ENCODE data around the gene TEF.
A peak's percentile ranks its signal among the peaks of the same experiment; 100 is the strongest.
"Not testable (repeated sequence)": the region's sequence is repeated elsewhere in the genome, so short reads cannot be mapped to it uniquely, and the experiment has no call there.

Gene TEF

DNA sequence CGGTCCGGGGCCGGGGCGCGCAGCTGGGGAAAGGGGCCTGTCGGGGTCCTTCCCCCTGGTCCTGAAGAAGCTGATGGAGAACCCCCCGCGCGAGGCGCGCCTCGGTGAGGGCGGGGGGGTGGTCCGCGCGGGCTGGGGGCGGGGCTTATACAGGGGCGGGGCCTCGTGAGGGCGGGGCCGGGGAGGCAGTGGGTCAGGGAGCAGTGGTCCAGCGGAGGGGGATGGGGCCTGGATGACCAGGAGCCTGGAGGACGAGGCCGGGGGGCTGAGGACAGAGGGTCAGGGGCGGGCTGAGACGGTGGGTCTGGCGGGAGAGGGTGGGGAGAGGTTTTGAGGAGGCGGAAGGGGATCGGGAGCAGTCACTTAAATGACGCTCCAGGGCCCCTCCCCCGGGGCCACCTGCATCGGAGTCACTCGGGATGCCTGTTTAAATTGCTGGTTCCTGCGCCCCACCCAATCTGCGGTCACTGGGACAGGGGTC is 396 bp downstream of the TEF start:
- no peak for DNase-seq (ENCODE audit: low read depth in 2 of 2)

DNA sequence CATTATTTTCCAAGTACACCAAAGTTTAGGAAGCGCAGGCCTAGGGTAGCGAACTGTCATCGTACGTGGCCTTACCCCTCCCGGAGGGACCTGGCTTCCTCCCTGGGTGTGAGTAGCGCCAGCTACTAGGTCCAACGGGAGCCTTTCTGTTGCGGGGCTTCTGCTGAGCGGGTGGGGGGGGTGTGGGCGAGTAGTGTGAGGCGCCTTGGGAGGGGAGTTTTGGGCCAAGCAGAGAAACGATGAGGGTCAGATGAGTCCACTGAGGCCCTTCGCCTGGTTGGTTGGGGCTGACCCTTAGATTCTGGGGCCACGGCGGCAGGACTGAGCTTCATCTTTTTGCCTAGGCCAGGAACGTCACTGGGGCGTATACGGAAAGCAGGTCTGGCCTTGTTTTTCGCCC is 868 bp downstream of the TEF start:
- no peak for DNase-seq (ENCODE audit: low read depth in 2 of 2)

DNA sequence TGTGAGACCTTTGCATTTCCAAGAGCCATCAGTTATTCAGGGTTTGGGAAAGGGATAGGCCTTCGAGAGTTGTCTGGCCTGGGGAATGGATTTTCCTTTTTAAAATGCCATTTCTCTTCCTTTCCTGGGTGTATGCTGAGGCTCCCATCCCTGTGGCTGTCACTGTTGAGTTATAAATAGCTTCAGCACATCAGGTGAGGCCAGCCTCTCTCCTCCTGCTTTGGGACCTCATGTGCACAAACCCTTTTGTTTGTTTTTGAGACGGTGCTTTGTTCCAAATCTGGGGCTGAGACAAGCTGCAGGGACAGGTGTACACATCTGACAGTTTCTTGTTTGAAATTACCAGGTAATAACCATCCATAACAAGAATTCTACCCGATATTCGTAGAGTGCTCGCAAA is 1.3 kb downstream of the TEF start:
- no peak for DNase-seq (ENCODE audit: low read depth in 2 of 2)

DNA sequence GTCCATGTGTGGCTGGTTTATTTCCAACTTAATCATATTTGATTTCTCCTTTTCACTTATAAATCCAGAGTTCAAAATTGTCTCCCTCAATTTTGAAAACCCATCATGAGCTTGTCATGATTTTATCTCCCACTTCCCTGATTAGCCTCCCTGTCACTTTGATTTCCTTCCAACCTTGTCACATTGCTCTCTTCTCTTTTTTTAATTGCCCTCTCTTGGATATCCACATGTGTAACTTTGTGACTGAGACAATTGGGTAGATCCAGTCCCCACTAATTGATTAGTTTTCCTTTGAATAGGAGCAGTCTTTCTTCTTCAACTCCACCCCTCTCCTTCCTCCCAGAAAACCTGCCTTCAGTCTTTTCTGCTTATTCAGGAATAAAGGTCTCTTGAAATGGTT is 2.4 kb downstream of the TEF start:
- DNase-seq (ENCODE audit: low read depth in 2 of 2) = no peak

DNA sequence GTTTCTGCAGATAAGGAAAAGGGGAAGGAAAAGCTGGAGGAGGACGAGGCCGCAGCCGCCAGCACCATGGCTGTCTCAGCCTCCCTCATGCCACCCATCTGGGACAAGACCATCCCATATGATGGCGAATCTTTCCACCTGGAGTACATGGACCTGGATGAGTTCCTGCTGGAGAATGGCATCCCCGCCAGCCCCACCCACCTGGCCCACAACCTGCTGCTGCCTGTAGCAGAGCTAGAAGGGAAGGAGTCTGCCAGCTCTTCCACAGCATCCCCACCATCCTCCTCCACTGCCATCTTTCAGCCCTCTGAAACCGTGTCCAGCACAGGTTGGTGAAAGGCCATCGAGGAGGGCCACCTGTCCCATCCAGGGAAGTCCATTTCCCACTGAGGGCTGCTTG is 5.6 kb downstream of the TEF start:
- no peak for DNase-seq (ENCODE audit: low read depth in 2 of 2)

DNA sequence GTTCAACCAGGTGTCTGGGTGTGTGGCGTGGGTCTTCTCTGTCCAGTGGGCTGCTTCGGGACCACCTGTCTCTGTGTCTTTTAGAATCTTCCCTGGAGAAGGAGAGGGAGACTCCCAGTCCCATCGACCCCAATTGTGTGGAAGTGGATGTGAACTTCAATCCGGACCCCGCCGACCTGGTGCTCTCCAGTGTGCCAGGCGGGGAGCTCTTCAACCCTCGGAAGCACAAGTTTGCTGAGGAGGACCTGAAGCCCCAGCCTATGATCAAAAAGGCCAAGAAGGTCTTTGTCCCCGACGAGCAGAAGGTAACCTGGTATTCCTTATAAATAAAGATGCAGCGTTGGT is 12.2 kb downstream of the TEF start:
- no peak for DNase-seq (ENCODE audit: low read depth in 2 of 2)

DNA sequence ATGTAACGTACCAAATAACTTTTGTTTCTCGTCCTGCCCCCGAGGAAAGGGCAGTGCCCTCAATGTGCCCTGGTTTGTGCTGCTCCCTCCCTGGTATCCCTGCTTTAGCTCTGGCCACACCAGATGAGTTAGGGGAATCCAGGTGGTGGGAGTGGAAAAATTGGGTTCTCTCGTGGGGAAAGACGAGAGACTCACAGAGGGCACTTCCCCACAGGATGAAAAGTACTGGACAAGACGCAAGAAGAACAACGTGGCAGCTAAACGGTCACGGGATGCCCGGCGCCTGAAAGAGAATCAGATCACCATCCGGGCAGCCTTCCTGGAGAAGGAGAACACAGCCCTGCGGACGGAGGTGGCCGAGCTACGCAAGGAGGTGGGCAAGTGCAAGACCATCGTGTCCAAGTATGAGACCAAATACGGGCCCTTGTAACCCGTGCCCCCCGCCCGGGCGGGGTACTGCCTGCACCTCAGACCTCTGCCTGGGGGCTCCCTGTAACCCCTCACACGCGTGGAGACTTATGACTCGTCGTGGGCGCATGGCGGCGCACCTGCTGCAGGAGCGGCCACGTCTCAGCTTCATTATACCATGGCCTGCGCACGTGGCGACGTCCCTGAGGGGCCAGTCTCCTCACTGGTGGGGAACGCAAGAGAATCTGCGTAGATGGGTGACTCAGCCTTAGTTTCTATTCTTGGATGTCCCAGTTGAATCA is 13.9 kb downstream of the TEF start:
- no peak for DNase-seq (ENCODE audit: low read depth in 2 of 2)

DNA sequence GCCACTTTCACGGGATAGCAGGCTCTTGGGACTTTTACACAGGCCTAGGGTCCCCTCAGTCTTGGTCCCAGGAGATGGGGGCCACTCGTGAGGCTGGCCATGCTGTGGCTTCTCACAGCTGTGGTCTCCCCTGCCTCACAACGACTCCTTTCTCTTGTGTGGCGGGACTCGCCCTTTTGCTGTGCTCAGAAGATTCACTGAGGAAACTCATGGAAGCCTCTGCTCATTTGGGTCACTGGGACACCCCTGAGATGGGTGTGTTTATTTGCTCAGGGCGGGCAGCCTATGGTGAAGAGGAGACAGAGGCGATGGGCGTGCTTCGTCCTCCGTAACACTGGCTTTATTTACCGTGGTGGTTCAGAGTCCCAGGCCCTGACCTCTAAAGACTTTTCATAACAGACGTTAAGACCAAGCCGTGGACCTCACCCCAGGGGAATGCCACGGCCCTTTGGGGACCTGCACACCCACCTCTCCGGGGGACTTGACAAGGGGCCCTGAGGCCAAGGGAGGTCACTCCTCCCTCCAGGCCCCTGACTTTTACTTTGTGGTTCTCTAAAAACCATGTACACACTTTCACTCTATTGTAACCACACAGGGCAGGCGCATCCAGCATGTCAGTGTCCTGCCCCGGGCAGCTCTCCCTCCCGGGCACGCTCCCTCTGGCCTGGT is 15.5 kb downstream of the TEF start:
- no peak for DNase-seq (ENCODE audit: low read depth in 2 of 2)

DNA sequence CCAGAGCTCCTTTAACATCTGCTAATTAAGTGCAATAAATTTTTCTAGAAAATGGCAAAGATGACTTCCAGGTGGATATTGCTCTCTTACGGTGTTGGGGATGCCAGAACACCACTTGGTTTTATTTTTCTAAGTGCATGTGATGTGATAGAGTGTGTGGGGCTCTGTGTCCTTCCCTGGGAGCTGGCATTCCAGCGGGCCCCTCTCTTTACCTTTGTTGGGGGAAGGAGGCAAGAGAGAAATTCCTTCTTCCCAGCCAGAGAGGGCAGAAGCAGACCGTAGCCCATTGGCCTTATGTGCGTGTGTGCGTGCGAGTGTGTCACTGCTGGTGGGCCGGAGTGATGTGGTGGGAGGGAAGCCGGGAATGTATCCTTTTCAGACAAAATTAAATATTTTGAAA is 17.2 kb downstream of the TEF start:
- DNase-seq (ENCODE audit: low read depth in 2 of 2) = no peak

DNA sequence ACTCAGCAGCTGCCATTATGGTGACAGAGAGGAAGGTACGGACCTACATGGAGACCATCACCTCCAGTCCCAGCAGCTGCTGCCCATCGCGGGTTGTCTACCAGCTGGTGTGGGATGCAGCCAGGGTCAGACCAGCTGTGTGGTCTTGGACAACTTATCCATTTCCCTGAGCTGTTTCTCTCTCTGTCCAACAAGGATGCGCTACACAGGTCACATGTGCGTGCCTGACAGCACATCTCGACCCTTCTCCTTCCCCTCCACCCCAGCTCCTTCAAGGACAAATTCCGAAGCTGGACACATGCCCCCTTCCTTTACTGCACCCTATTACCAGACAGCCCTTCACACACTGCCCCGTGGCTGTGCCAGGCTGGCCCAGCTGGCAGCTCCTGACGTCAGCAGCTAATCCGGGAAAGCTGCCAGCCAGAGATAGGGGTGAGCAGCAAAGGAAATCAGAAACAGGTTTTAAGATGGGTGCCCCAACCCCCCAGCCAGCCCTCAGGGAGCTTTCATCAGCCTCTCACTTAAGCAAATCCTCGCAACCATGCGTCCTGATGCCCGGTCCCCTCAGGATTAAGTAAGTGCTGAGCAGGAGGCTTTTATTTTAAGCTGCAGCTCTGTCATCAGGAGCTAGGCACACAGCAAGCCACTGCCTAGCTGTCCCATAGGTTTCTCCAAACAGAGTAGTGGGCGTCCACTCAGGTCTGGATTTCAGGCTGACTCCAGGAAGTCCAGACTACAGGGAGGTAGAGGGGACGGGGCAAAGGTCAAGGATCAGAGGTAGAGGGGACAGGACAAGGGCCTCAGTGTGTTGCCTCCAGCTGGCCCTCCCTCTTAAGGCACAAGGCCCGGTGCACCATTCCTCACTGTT is 20.3 kb downstream of the TEF start:
- peak; percentile 71 to 73 for DNase-seq (ENCODE audit: low read depth in 2 of 2)

DNA sequence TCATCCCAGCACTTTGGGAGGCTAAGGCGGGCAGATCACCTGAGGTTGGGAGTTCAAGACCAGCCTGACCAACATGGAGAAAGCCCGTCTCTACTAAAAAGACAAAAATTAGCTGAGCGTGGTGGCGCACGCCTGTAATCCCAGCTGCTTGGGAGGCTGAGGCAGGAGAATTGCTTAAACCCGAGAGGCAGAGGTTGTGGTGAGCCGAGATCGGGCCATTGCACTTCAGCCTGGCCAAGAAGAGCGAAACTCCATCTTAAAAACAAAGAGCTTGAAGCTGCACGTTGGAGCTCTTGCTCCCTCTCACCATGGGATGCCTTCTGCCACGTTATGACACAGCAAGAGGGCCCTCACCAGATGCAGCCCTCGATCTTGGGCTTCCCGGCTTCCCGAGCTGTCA is 21.1 kb downstream of the TEF start:
- DNase-seq (ENCODE audit: low read depth in 2 of 2) = not testable (repeated sequence)

DNA sequence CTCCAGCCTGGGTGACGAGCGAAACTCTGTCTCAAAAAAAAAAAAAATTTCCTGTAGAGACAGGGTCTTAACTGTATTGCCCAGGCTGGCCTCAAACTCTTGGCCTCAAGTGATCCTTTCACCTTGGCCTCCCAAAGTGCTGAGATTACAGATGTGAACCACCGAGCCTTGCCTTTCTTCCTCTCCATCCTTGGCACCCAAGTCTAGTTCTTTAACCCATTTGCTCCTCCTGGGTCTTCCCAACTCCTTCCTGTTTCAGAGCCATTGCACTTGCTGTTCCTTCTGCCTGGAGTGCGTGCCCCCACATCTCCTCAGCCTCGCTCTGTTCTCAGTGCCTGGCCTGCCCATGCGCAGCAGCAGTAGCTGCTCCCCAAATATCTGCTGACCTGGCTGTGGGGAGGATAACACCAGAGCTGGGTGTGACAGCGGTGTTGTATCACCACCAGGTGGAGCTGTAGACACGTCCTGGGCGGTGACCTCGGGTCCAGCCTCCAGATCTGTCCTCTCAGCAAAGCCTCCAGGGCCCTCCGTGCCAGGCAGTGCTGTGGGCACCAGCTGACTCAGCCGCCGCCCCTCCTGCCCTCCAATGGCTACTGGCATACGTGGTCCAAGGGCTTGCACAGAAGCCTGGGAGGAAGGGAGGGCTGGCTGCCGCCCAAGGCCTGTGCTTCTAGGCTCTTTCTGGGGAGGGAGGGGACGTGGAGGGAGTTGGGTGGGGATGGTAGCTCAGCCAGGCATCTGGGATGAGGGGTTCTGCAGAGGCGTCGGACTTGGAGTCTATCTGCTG is 22.0 kb downstream of the TEF start:
- peak; percentile 46 to 55 for DNase-seq (ENCODE audit: low read depth in 2 of 2)

DNA sequence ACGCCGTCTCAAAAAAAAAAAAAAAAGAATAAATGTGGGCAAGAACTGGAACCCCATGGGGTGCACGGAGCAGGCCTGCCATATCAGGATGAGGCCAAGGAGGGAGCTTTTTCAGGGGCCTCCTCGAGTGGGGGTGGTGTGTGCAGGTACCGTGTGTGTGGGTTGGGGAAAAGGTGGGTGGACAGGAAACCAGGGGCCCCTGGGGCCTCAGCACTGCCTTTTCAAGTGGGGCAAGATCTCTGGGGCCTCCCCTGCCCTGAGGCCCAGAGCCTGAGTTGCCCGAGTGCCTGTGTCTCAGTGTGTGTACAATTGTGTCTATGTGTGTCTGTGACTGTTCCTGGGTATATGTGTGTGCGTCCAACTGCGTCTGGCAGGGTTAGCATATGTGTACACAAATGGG is 23.8 kb downstream of the TEF start:
- DNase-seq (ENCODE audit: low read depth in 2 of 2) = no peak

DNA sequence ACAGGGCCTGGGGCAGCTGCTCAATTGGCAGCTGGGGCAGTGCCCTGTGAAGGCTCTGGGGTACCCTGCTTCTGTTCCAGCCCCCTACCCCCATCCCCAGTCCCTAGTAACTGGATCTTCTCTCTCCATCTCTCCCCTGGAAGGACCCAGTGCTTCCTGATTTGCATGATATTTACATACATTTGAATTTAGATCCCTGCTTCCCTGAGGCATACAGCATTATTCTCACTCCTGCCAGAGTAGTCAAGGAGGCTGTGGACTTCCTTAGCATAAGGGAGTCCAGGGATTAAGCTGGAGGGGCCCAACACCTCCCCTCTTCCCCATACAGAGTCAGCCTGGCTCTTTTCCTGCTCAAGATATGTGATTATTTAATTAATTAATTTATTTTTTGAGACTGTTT is 24.7 kb downstream of the TEF start:
- no peak for DNase-seq (ENCODE audit: low read depth in 2 of 2)

DNA sequence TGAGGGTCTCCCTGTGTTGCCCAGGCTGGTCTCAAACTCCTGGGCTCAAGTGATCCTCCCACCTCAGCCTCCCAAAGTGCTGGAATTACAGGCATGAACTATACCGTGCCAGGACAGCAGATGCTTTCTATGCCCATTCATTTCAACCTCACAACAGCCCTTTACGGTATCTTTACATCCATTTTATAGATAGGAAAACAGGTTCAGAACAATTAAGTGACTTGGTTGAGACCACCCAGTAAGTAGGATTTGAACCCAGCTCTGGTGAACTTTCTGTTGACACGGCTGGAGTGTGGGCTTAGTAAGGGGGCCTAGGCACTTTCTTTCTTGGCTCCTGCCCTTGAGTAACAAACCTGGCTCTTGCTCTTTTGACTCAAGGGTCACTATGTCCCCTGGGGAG is 25.7 kb downstream of the TEF start:
- no peak for DNase-seq (ENCODE audit: low read depth in 2 of 2)

DNA sequence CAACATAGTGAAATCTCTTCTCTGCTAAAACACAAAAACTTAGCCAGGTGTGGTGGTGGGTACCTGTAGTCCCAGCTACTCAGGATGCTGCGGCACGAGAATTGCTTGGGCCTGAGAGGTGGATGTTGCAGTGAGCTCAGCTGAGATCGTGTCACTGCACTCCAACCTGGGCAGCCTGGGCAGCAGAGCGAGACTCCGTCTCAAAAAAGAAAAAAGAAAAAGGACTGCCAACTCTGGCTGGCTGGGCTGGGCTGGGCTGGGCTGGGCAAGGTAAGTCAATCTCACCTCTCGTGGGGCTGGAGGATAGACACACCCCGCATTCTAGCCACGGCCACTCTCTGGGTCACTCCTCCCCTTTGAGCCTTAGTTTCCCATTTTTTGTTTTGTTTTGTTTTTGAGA is 26.9 kb downstream of the TEF start:
- no peak for DNase-seq (ENCODE audit: low read depth in 2 of 2)

DNA sequence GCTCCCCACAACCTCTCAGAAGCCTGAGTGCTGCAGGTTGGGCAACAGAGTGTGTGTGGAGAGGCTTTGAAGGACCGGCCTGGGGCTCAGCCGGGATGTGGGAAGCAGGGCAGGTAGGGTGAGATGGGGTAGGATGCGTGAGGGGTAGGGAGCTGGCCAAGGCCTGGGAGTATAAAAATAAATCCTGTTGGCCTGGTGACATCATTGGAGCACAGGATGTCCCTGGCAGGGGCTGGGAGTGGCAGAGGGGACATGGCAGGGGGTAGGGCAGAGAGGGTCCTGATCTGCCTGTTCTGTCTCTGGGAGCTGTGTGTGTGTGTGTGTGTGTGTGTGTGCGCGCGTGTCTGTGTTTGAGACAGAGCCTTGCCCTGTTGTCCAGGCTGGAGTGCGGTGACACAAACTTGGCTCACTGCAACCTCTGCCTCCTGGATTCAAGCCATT is 28.6 kb downstream of the TEF start:
- no peak for DNase-seq (ENCODE audit: low read depth in 2 of 2)

DNA sequence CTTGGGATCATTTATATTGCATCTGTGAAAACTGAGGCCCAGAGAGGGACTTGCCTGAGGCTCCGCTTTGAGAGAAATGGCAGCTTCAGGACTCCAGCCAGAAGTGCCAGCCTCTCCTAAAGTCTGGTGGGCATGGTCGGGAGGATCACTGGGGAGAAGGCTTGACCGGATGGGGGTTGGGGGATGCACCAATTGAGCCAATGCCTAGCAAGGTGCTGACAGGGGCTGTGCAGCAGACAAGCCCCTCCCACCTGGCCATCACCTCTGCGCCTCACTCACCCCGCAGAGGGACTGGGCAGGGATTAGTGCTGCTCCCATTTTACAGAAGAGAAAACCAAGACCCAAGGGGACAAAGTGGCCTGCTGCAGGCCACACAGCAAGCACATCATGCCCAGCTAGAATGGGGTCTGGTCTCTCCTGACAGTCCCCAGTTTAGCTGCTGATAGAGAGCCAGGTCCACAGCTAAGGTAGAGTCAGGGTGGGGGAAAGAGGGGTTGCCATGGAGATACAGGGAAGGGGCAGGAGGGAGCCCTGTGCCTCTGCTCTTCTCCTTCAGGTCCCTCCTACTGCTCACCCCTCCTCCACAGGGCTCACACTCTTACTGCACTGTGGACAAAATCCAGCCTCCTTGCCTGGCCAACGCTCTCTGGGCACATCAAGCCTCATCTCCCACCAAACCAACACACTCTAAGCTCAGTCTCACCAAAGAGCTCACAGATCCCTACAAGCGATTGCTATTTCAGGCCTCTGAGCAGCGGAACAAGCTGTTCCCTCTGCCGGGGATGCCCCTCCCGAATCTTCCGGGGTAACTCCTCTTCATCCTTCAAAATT is 29.5 kb downstream of the TEF start:
- no peak for DNase-seq (ENCODE audit: low read depth in 2 of 2)

DNA sequence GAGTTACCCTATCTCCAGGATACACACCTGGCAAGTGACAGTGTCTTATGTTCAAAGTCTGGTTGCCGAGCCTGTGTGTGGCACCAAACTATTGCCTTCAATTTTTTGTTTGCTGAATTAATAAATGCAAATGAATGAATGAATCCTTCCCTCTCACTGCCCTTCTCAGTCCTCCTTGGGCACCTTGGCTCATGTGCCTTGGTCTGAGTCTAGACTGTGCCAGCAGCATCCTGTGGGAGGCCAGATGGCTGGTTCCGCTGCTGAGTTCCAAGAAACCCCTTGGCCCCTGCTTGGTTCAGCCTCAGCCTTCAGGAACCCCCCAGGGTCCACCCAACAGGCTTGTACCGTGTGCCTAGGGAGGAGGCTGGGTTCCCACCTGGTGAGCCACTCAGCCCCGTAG is 33.8 kb downstream of the TEF start:
- no peak for DNase-seq (ENCODE audit: low read depth in 2 of 2)

DNA sequence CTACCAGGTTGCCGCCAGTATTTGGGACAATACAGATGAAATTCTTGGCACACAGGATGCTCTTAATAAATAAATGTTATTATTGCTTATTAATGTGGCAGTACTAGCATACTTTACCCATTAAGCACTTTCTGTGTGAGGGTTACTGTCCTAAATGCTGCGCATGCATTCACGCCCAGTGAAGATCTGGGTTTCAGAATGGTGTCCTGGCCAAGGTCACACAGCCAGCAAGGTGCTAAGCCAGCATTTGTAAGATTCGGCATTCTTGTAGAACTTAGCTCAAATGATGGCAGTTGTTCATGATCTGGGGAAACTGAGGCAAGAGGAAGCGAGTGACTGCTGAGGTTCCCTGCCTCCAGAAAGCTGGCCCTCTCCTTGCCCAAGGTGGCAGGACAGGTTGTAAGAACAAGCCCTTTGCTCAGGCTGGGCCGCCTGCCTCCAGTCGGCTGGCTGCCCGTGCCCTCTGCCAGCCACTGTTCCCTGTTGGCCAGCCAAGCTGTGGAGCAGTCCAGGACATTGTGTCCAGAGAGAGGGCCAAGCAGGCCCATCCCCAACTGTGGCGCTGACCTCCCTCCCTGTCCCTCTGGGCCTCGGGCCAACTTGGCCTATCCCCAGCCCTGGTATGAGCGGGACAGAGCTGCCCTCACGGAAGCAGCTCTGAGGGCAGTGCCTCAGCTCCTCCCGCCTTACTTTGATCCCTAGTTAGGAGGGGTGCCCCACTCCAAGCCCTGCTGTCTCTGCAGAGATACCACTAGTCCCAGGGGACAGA is 36.1 kb downstream of the TEF start:
- no peak for DNase-seq (ENCODE audit: low read depth in 2 of 2)

Data from fibroblast of skin of left quadriceps (primary cell).